GM10266 (cell line): ENCODE data around the gene GPX1.

Source experiments
- DNase-seq: peaks from one replicate; pipeline ENCODE4 v3.0.0; 2012; ENCODE audit errors: extremely low spot score
- CTCF ChIP-seq: IDR thresholded peaks from 2 replicates; pipeline ENCODE4 v1.5.1; 2012; ENCODE audit warnings: mild to moderate bottlenecking, low read depth; ENCODE audit not compliant: control insufficient read depth, insufficient read depth; ENCODE audit errors: missing control alignments

Gene GPX1

DNA sequence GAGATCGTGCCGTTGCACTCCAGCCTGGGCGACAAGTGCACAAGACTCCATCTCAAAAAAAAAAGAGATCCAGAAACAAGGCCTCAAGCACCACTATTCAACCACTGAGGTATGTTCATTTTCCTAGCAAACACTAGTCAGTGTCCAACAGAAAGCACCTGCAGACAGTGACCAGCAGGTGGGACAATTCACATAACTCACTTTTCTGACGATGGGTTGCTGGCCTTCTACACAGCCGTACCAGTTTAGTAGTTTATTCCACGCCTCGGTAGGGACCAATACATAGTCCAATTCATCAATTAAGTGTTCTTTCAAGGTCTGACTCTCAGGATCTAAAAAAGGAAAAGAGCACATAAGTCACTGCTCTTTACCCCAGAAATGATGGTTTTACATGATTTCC lies 30.7 kb downstream of the GPX1 start:
- DNase-seq: no peak
- TF ChIP-seq CTCF: no peak

- no peak for DNase-seq
- TF ChIP-seq CTCF: no peak
Observed at GRCh38 chr3:49324768-49325167, 33.4 kb downstream of the GPX1 start.

- no peak for DNase-seq
- TF ChIP-seq CTCF: no peak
Observed at GRCh38 chr3:49316696-49317457, 41.3 kb downstream of the GPX1 start.

- DNase-seq: no peak
- TF ChIP-seq CTCF: no peak
Observed at GRCh38 chr3:49313896-49314688, 44.1 kb downstream of the GPX1 start.

- no peak for TF ChIP-seq CTCF
- DNase-seq: peak; percentile 23
Observed at GRCh38 chr3:49311283-49311682, 46.9 kb downstream of the GPX1 start.

DNA sequence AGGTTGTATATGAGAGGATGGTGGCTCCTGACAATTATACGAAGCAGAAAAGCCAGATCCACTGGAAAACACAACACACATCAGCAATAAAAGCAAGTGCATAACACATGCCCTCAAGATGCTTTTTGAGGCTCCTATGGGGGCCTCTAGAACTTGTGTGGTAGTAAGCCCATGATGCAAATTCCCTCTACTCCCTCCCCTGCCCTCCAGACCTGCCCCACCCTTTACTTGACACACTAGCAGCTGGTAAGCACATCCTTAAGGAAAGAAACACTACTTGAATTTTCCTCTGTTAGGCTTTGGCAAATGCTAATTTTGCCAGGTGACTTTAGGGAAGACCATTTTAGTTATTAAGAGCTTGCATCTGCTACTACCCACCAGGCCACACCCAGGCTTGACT lies 47.5 kb downstream of the GPX1 start:
- DNase-seq: no peak
- TF ChIP-seq CTCF: no peak
